SK-N-SH (cell line): ENCODE data around the gene KCNJ15. TPM values are rescaled to one million over a fixed set of nuclear protein-coding genes. Genes with fewer than 3 reads are reported as not detected.

Experiments
- CTCF ChIA-PET: fragments of 300-600, 350-600 bp; formaldehyde crosslinking; extraction: SDS; loops from one replicate; lab custom pipeline; 2021; lab: Yijun Ruan, JAX
- POLR2A ChIA-PET: fragments of 350-600 bp; sonication (Branson Sonifier 250); formaldehyde crosslinking; extraction: SDS; loops from one replicate; lab custom pipeline; 2020; ENCODE audit warnings: antibody characterized with exemption, inconsistent platforms; lab: Yijun Ruan, JAX
- DNase-seq: peaks from one replicate; pipeline ENCODE4 v3.0.0; 2012
- H2AFZ ChIP-seq: fragments of 200-600 bp; sonication (generic); 2 replicates; pipeline ENCODE4 v1.8.1; 2016; ENCODE audit warnings: antibody characterized with exemption, mild to moderate bottlenecking, low read depth
- H3F3A ChIP-seq: fragments of 200-600 bp; sonication (generic); replicated peaks from 2 replicates; pipeline ENCODE3; 2016; ENCODE audit warnings: antibody characterized with exemption, mild to moderate bottlenecking; ENCODE audit not compliant: insufficient read depth
- H3K27ac ChIP-seq, 2 experiments: fragments of 200-500 bp in 1 of 2; fragments of 200-600 bp in 1 of 2; sonication (Bioruptor generic) in 1 of 2; sonication (generic), shearing (Covaris generic) in 1 of 2; 2 replicates each; pipeline versions ENCODE4 v1.5.1 to v1.6.1; 2014 to 2016; ENCODE audit warnings: low read depth in 2 of 2, inconsistent platforms in 1 of 2, low read length in 1 of 2, mild to moderate bottlenecking in 1 of 2, mixed read lengths in 1 of 2
- H3K27me3 ChIP-seq: fragments of 200-600 bp; sonication (generic), shearing (Covaris generic); 2 replicates; pipeline ENCODE4 v1.6.1; 2016; ENCODE audit warnings: mixed run types; ENCODE audit not compliant: insufficient read depth
- H3K36me3 ChIP-seq, 2 experiments: fragments of 200-500 bp in 1 of 2; fragments of 200-600 bp in 1 of 2; sonication (Bioruptor generic) in 1 of 2; sonication (generic) in 1 of 2; replicated peaks in 1 of 2; 2 replicates each; pipeline versions ENCODE3 to v1.5.1; 2014 to 2016; ENCODE audit warnings: low read length in 1 of 2, mild to moderate bottlenecking in 1 of 2; ENCODE audit not compliant: insufficient read depth in 2 of 2, control insufficient read depth in 1 of 2
- H3K4me1 ChIP-seq, 2 experiments: fragments of 200-500 bp in 1 of 2; fragments of 200-600 bp in 1 of 2; sonication (Bioruptor generic) in 1 of 2; sonication (generic), shearing (Covaris generic) in 1 of 2; 2 replicates each; pipeline versions ENCODE4 v1.5.1 to v1.6.1; 2014 to 2016; ENCODE audit warnings: low read depth in 1 of 2, low read length in 1 of 2, mixed run types in 1 of 2; ENCODE audit not compliant: insufficient read depth in 2 of 2, control insufficient read depth in 1 of 2
- H3K4me2 ChIP-seq: fragments of 200-600 bp; sonication (generic), shearing (Covaris generic); 2 replicates; pipeline ENCODE4 v1.6.1; 2017; ENCODE audit warnings: mixed run types
- H3K4me3 ChIP-seq, 2 experiments: fragments of 200-500 bp in 1 of 2; fragments of 200-600 bp in 1 of 2; sonication (Bioruptor generic) in 1 of 2; sonication (generic), shearing (Covaris generic) in 1 of 2; 2 replicates each; pipeline versions ENCODE4 v1.5.1 to v1.8.1; 2014 to 2016; ENCODE audit warnings: low read depth in 2 of 2, inconsistent platforms in 1 of 2, low read length in 1 of 2, mild to moderate bottlenecking in 1 of 2, mixed read lengths in 1 of 2, moderate library complexity in 1 of 2
- H3K79me2 ChIP-seq: fragments of 200-600 bp; sonication (generic); 2 replicates; pipeline ENCODE4 v1.8.1; 2017; ENCODE audit warnings: mild to moderate bottlenecking; ENCODE audit not compliant: insufficient read depth
- H3K9ac ChIP-seq: fragments of 200-600 bp; sonication (generic); 2 replicates; pipeline ENCODE4 v1.6.1; 2017; ENCODE audit warnings: mixed run types
- H3K9me2 ChIP-seq: fragments of 200-600 bp; sonication (generic); 2 replicates; pipeline ENCODE4 v1.6.1; 2017; ENCODE audit warnings: mixed run types
- H3K9me3 ChIP-seq: fragments of 200-600 bp; sonication (generic); 2 replicates; pipeline ENCODE4 v1.6.1; 2017; ENCODE audit warnings: mixed run types, mild to moderate bottlenecking, moderate library complexity
- H4K20me1 ChIP-seq: fragments of 200-600 bp; sonication (generic); 2 replicates; pipeline ENCODE4 v1.6.1; 2017; ENCODE audit warnings: mild to moderate bottlenecking, mixed run types; ENCODE audit not compliant: insufficient read depth
- CTCF ChIP-seq: fragments of 200-600 bp; sonication (generic); IDR thresholded peaks from 2 replicates; pipeline ENCODE4 v1.6.1; 2017; ENCODE audit warnings: antibody characterized with exemption, mild to moderate bottlenecking, moderate library complexity
- ELF1 ChIP-seq: IDR thresholded peaks from 2 replicates; pipeline ENCODE4 v1.4.0; 2012
- EP300 ChIP-seq, 2 experiments: IDR thresholded peaks; 2 replicates each; pipeline versions ENCODE4 v1.4.0 to v1.6.1; 2012; ENCODE audit warnings: borderline replicate concordance in 1 of 2, low read depth in 1 of 2, low read length in 1 of 2
- GABPA ChIP-seq: IDR thresholded peaks from 2 replicates; pipeline ENCODE4 v1.4.0; 2012; ENCODE audit warnings: low read depth, mild to moderate bottlenecking
- IRF3 ChIP-seq: fragments of 150-350 bp; IDR thresholded peaks from 2 replicates; pipeline ENCODE4 v1.6.1; 2016; ENCODE audit warnings: mild to moderate bottlenecking, low read depth, low read length
- JUND ChIP-seq: IDR thresholded peaks from 2 replicates; pipeline ENCODE4 v1.4.0; 2012
- MEF2A ChIP-seq: IDR thresholded peaks from 2 replicates; pipeline ENCODE4 v1.4.0; 2012; ENCODE audit warnings: low read depth, borderline replicate concordance
- NRF1 ChIP-seq: IDR thresholded peaks from 2 replicates; pipeline ENCODE4 v1.6.1; 2012; ENCODE audit warnings: low read depth, mild to moderate bottlenecking, low read length
- RCOR1 ChIP-seq: fragments of 150-350 bp; IDR thresholded peaks from 2 replicates; pipeline ENCODE4 v1.6.1; 2017; ENCODE audit warnings: antibody characterized with exemption, low read length
- REST ChIP-seq: IDR thresholded peaks from 2 replicates; pipeline ENCODE4 v1.6.1; 2012; ENCODE audit warnings: mild to moderate bottlenecking, low read depth, low read length, moderate library complexity
- SIN3A ChIP-seq: IDR thresholded peaks from 2 replicates; pipeline ENCODE4 v1.6.1; 2012; ENCODE audit warnings: low read depth, mild to moderate bottlenecking, low read length, moderate library complexity, borderline replicate concordance
- SMC3 ChIP-seq: IDR thresholded peaks from 2 replicates; pipeline ENCODE4 v1.6.1; 2012; ENCODE audit warnings: low read depth, low read length, improper control_type of control experiment
- TCF12 ChIP-seq: IDR thresholded peaks from 2 replicates; pipeline ENCODE4 v1.4.0; 2012
- USF2 ChIP-seq: fragments of 150-350 bp; IDR thresholded peaks from 2 replicates; pipeline ENCODE4 v1.6.1; 2017; ENCODE audit warnings: antibody characterized with exemption, low read length, low read depth, borderline replicate concordance
- WGBS: methylation state at CpG from one replicate; pipeline ENCODE4 v1.1.6; 2017; ENCODE audit warnings: low lambda C conversion rate; 5-methylcytosine and 5-hydroxymethylcytosine counted together
- polyA plus RNA-seq, 3 experiments: library from polyadenylated mRNA; depleted of rRNA; stranded (reverse); fragments of >200 nt; gene quantifications; 2 replicates each; pipeline ENCODE4 v1.2.3, GENCODE V29; 2012

Gene KCNJ15
- polyA plus RNA-seq, 1 of the 3 experiments (the other 2 are of a cell fraction), result 0.03 TPM

- ChIA-PET CTCF (no interaction called here), POLR2A (no interaction called here)
- no peaks in the 10 kb centered on the region for H3K9me2 ChIP-seq
- no peaks in the 10 kb centered on the region for H3K9me3 ChIP-seq
- no peaks in the 10 kb centered on the region for H3K27me3 ChIP-seq
- H3K79me2 ChIP-seq, result no peaks in the 10 kb centered on the region
- peaks cover 26% of the 10 kb centered on the region for H3F3A ChIP-seq
- no peak for DNase-seq
- no peaks in the 10 kb centered on the region for H4K20me1 ChIP-seq
- no peak overlapping the region for H3K4me2 ChIP-seq
- no peak for TF ChIP-seq TCF12
- TF ChIP-seq MEF2A, result no peak
- TF ChIP-seq GABPA, result no peak
- no peak for TF ChIP-seq RCOR1
- TF ChIP-seq JUND, result no peak
- no peak for TF ChIP-seq IRF3
- TF ChIP-seq CTCF, result no peak
- TF ChIP-seq ELF1, result no peak
- TF ChIP-seq SIN3A, result no peak
- no peak for TF ChIP-seq USF2
- no peak for TF ChIP-seq NRF1
- TF ChIP-seq EP300 (IDR thresholded peaks at IDR 0.05; ENCODE audit: borderline replicate concordance in 1 of 2, low read depth in 1 of 2, low read length in 1 of 2), result no peak
- no peak for TF ChIP-seq SMC3
- TF ChIP-seq REST, result no peak
- no peak overlapping the region for H2AFZ ChIP-seq
- no peak overlapping the region for H3K9ac ChIP-seq
- H3K4me1 ChIP-seq, result peaks cover 0 to 8% of the 10 kb centered on the region in 2 experiments; a peak in 2 of 4 replicates
- 43% methylated on average over 4 of the region's 4 CpGs for WGBS
- H3K4me3 ChIP-seq, result no peak overlapping the region
- no peaks in the 10 kb centered on the region for H3K36me3 ChIP-seq
- H3K27ac ChIP-seq, result no peak overlapping the region
Observed at GRCh38 chr21:38247738-38248510, 8.9 kb upstream of the KCNJ15 start.
